ENCODE measurements around the gene CTNNA3.

Gene CTNNA3

GRCh38 chr10:66534866-66535265 is 1161.1 kb downstream of the CTNNA3 start:
- ATAC-seq (replicated peaks): no peak
- no peaks in the 10 kb centered on the region for H3K27me3 Mint-ChIP-seq
- no peaks in the 10 kb centered on the region for H3K36me3 Mint-ChIP-seq
- no peaks in the 10 kb centered on the region for H3K4me1 Mint-ChIP-seq
- H3K9me3 Mint-ChIP-seq: peaks cover 2 to 4% of the 10 kb centered on the region in 2 donors
- DNase-seq: no peak
- H3K27ac Mint-ChIP-seq: no peak overlapping the region
- H3K4me3 Mint-ChIP-seq: no peak overlapping the region

GRCh38 chr10:66521506-66521905 is 1174.5 kb downstream of the CTNNA3 start:
- Mint-ChIP-seq H3K4me1 (no peaks in the 10 kb centered on the region), H3K4me3 (no peak overlapping the region), H3K27ac (no peak overlapping the region), H3K9me3 (no peaks in the 10 kb centered on the region), H3K27me3 (no peaks in the 10 kb centered on the region), H3K36me3 (no peaks in the 10 kb centered on the region)
- DNase-seq: no peak
- ATAC-seq (replicated peaks): no peak

- Mint-ChIP-seq H3K9me3 (no peaks in the 10 kb centered on the region), H3K27me3 (no peaks in the 10 kb centered on the region), H3K27ac (no peak overlapping the region), H3K36me3 (no peaks in the 10 kb centered on the region), H3K4me3 (no peak overlapping the region), H3K4me1 (no peaks in the 10 kb centered on the region)
- no peak for ATAC-seq (replicated peaks)
- DNase-seq: no peak
Measured at GRCh38 chr10:66519616-66520015, 1176.4 kb downstream of the CTNNA3 start.

- peaks cover 3% of the 10 kb centered on the region in 2 donors for H3K9me3 Mint-ChIP-seq
- H3K4me3 Mint-ChIP-seq: no peak overlapping the region
- H3K36me3 Mint-ChIP-seq: no peaks in the 10 kb centered on the region
- H3K4me1 Mint-ChIP-seq: no peaks in the 10 kb centered on the region
- no peak for DNase-seq
- no peak overlapping the region for H3K27ac Mint-ChIP-seq
- ATAC-seq (replicated peaks): no peak
- no peaks in the 10 kb centered on the region for H3K27me3 Mint-ChIP-seq
Measured at GRCh38 chr10:66514666-66515065, 1181.3 kb downstream of the CTNNA3 start.

- no peak for ATAC-seq (replicated peaks)
- Mint-ChIP-seq H3K36me3 (no peaks in the 10 kb centered on the region), H3K27me3 (no peaks in the 10 kb centered on the region), H3K9me3 (peaks cover 3% of the 10 kb centered on the region in 2 donors), H3K4me3 (no peak overlapping the region), H3K4me1 (no peaks in the 10 kb centered on the region), H3K27ac (no peak overlapping the region)
- no peak for DNase-seq
Measured at GRCh38 chr10:66513504-66513903, 1182.5 kb downstream of the CTNNA3 start.

- DNase-seq (no peak), ATAC-seq (replicated peaks) (no peak)
- H3K27me3 Mint-ChIP-seq: no peaks in the 10 kb centered on the region
- no peak overlapping the region for H3K4me3 Mint-ChIP-seq
- no peak overlapping the region for H3K27ac Mint-ChIP-seq
- no peaks in the 10 kb centered on the region for H3K9me3 Mint-ChIP-seq
- H3K36me3 Mint-ChIP-seq: no peaks in the 10 kb centered on the region
- no peaks in the 10 kb centered on the region for H3K4me1 Mint-ChIP-seq
Measured at GRCh38 chr10:66505003-66505657, 1190.9 kb downstream of the CTNNA3 start.

- H3K27ac Mint-ChIP-seq: no peak overlapping the region
- H3K27me3 Mint-ChIP-seq: no peaks in the 10 kb centered on the region
- ATAC-seq (replicated peaks): no peak
- no peaks in the 10 kb centered on the region for H3K4me1 Mint-ChIP-seq
- no peaks in the 10 kb centered on the region for H3K9me3 Mint-ChIP-seq
- no peaks in the 10 kb centered on the region for H3K36me3 Mint-ChIP-seq
- H3K4me3 Mint-ChIP-seq: no peak overlapping the region
- DNase-seq: no peak
Measured at GRCh38 chr10:66501356-66501755, 1194.6 kb downstream of the CTNNA3 start.

GRCh38 chr10:66483966-66484365 is 1212.0 kb downstream of the CTNNA3 start:
- DNase-seq (no peak), ATAC-seq (replicated peaks) (no peak)
- H3K4me3 Mint-ChIP-seq: no peak overlapping the region
- H3K36me3 Mint-ChIP-seq: no peaks in the 10 kb centered on the region
- H3K27me3 Mint-ChIP-seq: no peaks in the 10 kb centered on the region
- H3K9me3 Mint-ChIP-seq: peaks cover 0 to 3% of the 10 kb centered on the region in 2 donors
- no peaks in the 10 kb centered on the region for H3K4me1 Mint-ChIP-seq
- H3K27ac Mint-ChIP-seq: no peak overlapping the region

- H3K27me3 Mint-ChIP-seq: no peaks in the 10 kb centered on the region
- no peaks in the 10 kb centered on the region for H3K36me3 Mint-ChIP-seq
- H3K9me3 Mint-ChIP-seq: peaks cover 0 to 4% of the 10 kb centered on the region in 2 donors
- DNase-seq (no peak), ATAC-seq (replicated peaks) (no peak)
- no peak overlapping the region for H3K4me3 Mint-ChIP-seq
- H3K4me1 Mint-ChIP-seq: no peaks in the 10 kb centered on the region
- H3K27ac Mint-ChIP-seq: no peak overlapping the region
Measured at GRCh38 chr10:66472156-66472555, 1223.8 kb downstream of the CTNNA3 start.

GRCh38 chr10:66467042-66467441 is 1229.0 kb downstream of the CTNNA3 start:
- DNase-seq (no peak), ATAC-seq (replicated peaks) (no peak)
- no peak overlapping the region for H3K4me3 Mint-ChIP-seq
- no peak overlapping the region for H3K27ac Mint-ChIP-seq
- no peaks in the 10 kb centered on the region for H3K36me3 Mint-ChIP-seq
- H3K9me3 Mint-ChIP-seq: peaks cover 3 to 5% of the 10 kb centered on the region in 2 donors
- no peaks in the 10 kb centered on the region for H3K27me3 Mint-ChIP-seq
- no peaks in the 10 kb centered on the region for H3K4me1 Mint-ChIP-seq

GRCh38 chr10:66466622-66467021 is 1229.4 kb downstream of the CTNNA3 start:
- Mint-ChIP-seq H3K4me1 (no peaks in the 10 kb centered on the region), H3K9me3 (peaks cover 3 to 5% of the 10 kb centered on the region in 2 donors), H3K27ac (no peak overlapping the region), H3K36me3 (no peaks in the 10 kb centered on the region), H3K4me3 (no peak overlapping the region), H3K27me3 (no peaks in the 10 kb centered on the region)
- no peak for ATAC-seq (replicated peaks)
- no peak for DNase-seq

GRCh38 chr10:66463611-66464010 is 1232.4 kb downstream of the CTNNA3 start:
- Mint-ChIP-seq H3K36me3 (no peaks in the 10 kb centered on the region), H3K4me3 (no peak overlapping the region), H3K27me3 (no peaks in the 10 kb centered on the region), H3K9me3 (peaks cover 3 to 5% of the 10 kb centered on the region in 2 donors), H3K4me1 (no peaks in the 10 kb centered on the region), H3K27ac (no peak overlapping the region)
- no peak for ATAC-seq (replicated peaks)
- no peak for DNase-seq

GRCh38 chr10:66457629-66458028 is 1238.4 kb downstream of the CTNNA3 start:
- no peaks in the 10 kb centered on the region for H3K4me1 Mint-ChIP-seq
- no peaks in the 10 kb centered on the region for H3K36me3 Mint-ChIP-seq

GRCh38 chr10:66455304-66455703 is 1240.7 kb downstream of the CTNNA3 start:
- peaks cover 4 to 7% of the 10 kb centered on the region in 2 donors for H3K9me3 Mint-ChIP-seq
- H3K4me1 Mint-ChIP-seq: no peaks in the 10 kb centered on the region
- H3K4me3 Mint-ChIP-seq: no peak overlapping the region
- H3K27ac Mint-ChIP-seq: no peak overlapping the region
- no peak for ATAC-seq (replicated peaks)
- H3K36me3 Mint-ChIP-seq: no peaks in the 10 kb centered on the region
- no peak for DNase-seq
- no peaks in the 10 kb centered on the region for H3K27me3 Mint-ChIP-seq

More at GRCh38 chr10:66457629-66458028, 1238.4 kb downstream of the CTNNA3 start:
- ATAC-seq (replicated peaks) (no peak), DNase-seq (no peak)
- no peak overlapping the region for H3K27ac Mint-ChIP-seq
- H3K9me3 Mint-ChIP-seq: peaks cover 2 to 3% of the 10 kb centered on the region in 2 donors
- no peak overlapping the region for H3K4me3 Mint-ChIP-seq
- H3K27me3 Mint-ChIP-seq: no peaks in the 10 kb centered on the region

- Mint-ChIP-seq H3K27ac (no peak overlapping the region), H3K4me1 (no peaks in the 10 kb centered on the region), H3K4me3 (no peak overlapping the region), H3K9me3 (peaks cover 5% of the 10 kb centered on the region in 2 donors), H3K27me3 (no peaks in the 10 kb centered on the region), H3K36me3 (no peaks in the 10 kb centered on the region)
- DNase-seq (no peak), ATAC-seq (replicated peaks) (no peak)
Measured at GRCh38 chr10:66440568-66440967, 1255.4 kb downstream of the CTNNA3 start.

GRCh38 chr10:66414943-66415342 is 1281.1 kb downstream of the CTNNA3 start:
- Mint-ChIP-seq H3K4me1 (no peaks in the 10 kb centered on the region), H3K4me3 (no peak overlapping the region), H3K27ac (no peak overlapping the region), H3K27me3 (no peaks in the 10 kb centered on the region), H3K36me3 (no peaks in the 10 kb centered on the region), H3K9me3 (peaks cover 9 to 11% of the 10 kb centered on the region in 2 donors)
- ATAC-seq (replicated peaks) (no peak), DNase-seq (no peak)

Data from stimulated activated naive B cell treated with anti-CD40 and anti-IgM and Interleukin-4, amounts not matched to agents 10 μg/mL and 1 μg/mL and 100 μg/mL, for 72 hours (primary cell).